Peyer's patch (tissue), 4 donors: ENCODE results near the gene TYMP.

Experiments
- POLR2A ChIP-seq, 2 donors: fragments of 450-650 bp; IDR thresholded peaks; one replicate each; pipeline ENCODE4 v1.5.1; 2017; ENCODE audit warnings: antibody characterized with exemption in 2 of 2, mild to moderate bottlenecking in 2 of 2, moderate library complexity in 2 of 2
- TF ChIP-seq, protein P1 (sequence below), 6 experiments: fragments of 450-650 bp in 4 of 6; fragments of 200-600 bp in 2 of 6; sonication (generic) in 1 of 6; IDR thresholded peaks; one replicate each; pipeline ENCODE4 v1.5.1; 2017 to 2019; ENCODE audit warnings: antibody characterized with exemption in 6 of 6, mild to moderate bottlenecking in 3 of 6, moderate library complexity in 1 of 6

DNA sequence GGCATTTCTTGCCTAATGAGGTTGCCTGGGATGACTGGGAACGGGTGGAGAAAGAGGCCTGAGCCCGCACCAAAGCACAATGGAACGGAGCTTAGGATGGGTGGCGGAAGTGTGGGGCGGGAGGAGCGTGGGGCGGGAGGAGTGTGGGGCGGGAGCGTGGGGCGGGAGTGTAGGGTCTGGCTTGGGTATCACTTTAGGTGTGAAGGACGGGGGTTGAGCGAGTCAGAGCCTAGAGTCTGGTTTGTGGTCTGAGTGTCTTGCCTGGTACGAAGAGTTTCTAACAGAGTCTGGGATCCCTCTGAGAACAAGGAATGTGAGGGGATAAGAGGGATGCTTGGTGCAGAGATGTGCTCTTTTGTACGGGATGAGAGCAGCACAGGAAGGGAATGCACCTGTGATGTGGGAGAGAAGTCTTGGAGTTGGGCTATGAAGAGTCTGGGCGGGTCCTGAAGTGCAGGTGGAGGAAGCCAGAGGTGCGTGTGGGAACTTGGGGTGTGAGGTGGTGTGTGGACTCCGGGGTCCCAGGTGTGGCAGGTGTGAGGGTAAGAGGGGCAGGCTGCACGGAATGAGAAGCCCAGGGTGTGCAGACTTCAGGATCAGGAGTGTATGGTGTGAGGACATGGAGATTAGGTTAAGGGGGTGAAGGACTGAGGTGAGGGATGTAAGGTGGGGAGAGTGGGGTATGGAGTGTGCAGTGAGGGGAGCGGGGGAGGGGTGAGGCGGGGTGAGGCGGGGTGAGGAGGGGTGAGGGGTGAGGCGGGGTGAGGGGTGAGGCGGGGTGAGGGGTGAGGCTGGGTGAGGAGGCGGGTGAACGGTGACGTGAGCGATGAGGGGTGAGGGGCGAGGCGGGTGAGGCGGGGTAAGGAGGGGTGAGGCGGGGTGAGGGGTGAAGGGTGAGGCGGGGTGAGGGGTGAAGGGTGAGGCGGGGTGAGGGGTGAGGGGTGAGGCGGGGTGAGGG, 31.9 kb upstream of the TYMP start:
- TF ChIP-seq, protein P1, sequence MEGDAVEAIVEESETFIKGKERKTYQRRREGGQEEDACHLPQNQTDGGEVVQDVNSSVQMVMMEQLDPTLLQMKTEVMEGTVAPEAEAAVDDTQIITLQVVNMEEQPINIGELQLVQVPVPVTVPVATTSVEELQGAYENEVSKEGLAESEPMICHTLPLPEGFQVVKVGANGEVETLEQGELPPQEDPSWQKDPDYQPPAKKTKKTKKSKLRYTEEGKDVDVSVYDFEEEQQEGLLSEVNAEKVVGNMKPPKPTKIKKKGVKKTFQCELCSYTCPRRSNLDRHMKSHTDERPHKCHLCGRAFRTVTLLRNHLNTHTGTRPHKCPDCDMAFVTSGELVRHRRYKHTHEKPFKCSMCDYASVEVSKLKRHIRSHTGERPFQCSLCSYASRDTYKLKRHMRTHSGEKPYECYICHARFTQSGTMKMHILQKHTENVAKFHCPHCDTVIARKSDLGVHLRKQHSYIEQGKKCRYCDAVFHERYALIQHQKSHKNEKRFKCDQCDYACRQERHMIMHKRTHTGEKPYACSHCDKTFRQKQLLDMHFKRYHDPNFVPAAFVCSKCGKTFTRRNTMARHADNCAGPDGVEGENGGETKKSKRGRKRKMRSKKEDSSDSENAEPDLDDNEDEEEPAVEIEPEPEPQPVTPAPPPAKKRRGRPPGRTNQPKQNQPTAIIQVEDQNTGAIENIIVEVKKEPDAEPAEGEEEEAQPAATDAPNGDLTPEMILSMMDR (IDR thresholded peaks at IDR 0.05) = no peak
- TF ChIP-seq POLR2A (IDR thresholded peaks at IDR 0.05) = no peak
